Frontal cortex (tissue), 4 donors: Measurements from ENCODE around the gene GRK2. TPM values are rescaled to one million over a fixed set of nuclear protein-coding genes. Genes with fewer than 3 reads are reported as not detected.
A peak's percentile ranks its signal among the peaks of the same experiment; 100 is the strongest.
"Not testable (repeated sequence)": the region's sequence is repeated elsewhere in the genome, so short reads cannot be mapped to it uniquely, and the experiment has no call there.

Experiments used
- DNase-seq, 2 donors: peaks; one replicate each; pipeline ENCODE4 v3.0.0; 2012; ENCODE audit warnings: low spot score in 2 of 2
- FAIRE-seq: peaks from 2 replicates; lab custom pipeline; 2012; peaks lifted over from hg19 to GRCh38; lab: Jason Lieb, UNC
- total RNA-seq: library from RNA; depleted of rRNA; stranded (reverse); fragments of >200 nt; gene quantifications from one replicate; pipeline ENCODE4 v1.2.3, GENCODE V29; 2014
- donor health status: control.
- donor health status: control.
- donor health status: control.

The GRK2 gene
- 46.9 TPM for total RNA-seq

DNA sequence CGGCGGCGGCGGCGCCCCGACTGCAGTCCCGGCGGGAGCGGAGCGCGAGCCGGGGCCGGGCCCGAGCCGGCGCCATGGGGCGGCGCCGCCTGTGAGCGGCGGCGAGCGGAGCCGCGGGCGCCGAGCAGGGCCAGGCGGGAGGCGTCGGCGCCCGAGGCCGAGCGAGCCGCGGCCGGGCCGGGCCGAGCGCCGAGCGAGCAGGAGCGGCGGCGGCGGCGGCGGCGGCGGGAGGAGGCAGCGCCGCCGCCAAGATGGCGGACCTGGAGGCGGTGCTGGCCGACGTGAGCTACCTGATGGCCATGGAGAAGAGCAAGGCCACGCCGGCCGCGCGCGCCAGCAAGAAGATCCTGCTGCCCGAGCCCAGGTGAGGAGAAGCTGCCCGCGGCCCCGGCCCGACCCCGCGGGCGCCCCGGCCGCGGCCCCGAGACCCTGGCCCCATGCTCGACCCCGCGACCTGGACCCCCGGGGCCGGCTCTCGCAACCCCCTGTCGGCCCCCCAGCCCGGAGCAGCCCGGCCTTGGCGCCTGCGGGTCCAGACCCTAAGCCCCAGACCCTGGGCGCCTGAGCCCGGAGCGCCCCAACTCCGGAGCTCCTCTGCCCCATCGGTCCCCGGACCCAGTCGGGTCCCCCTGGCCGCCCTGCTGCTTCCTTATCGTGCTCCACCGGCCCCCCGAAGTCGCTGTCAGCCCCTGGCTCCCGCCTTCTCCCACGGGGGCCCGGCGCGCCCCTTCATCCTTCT is at the start of gene GRK2:
Gene GRK2, plus strand, starts transcription at position 25 of the 739 bp plus-strand sequence. Its CDS starts 227 bp downstream, at position 252.
- no peak for FAIRE-seq
- DNase-seq: no peak

- FAIRE-seq: no peak
- DNase-seq: no peak
These were observed 38.5 kb upstream of the GRK2 start for GRCh38 chr11:67227726-67228125.

DNA sequence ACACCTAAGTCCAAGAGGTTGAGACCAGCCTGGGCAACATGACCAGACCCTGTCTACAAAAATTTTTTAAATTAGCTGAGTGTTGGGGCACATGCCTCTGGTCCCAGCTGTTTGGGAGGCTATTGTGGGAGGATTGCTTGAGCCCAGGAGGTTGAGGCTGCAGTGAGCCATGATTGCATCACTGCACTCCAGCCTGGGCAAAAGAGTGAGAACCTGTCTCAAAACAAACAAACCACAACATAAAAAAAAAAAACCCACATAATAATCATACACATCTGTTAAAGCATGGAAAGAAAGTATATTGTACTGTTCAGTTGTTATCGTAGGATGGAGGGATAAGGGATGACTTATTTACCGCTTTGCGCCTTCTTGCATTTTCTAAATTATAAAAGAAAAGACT is 35.9 kb upstream of the GRK2 start:
- no peak for FAIRE-seq

DNA sequence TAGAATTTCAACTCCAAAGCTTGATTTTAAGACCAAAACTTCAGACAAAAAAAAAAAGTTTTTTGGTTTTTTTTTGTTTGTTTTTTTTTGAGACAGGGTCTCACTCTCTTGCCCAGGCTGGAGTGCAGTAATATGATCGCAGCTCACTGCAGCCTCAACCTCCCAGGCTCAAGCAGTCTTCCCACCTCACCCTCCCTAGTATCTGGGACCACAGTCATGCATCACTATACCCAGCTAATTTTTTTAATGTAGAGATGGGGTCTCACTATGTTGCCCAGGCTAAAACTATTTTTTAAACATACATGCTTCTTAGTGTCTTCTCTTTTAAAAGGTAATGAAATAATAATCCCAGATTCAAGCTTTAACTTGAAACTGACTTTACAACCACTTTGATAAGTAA is 35.4 kb upstream of the GRK2 start:
- DNase-seq (no peak), FAIRE-seq (no peak)

More for the DNA sequence above, 35.9 kb upstream of the GRK2 start:
- DNase-seq: no peak

DNA sequence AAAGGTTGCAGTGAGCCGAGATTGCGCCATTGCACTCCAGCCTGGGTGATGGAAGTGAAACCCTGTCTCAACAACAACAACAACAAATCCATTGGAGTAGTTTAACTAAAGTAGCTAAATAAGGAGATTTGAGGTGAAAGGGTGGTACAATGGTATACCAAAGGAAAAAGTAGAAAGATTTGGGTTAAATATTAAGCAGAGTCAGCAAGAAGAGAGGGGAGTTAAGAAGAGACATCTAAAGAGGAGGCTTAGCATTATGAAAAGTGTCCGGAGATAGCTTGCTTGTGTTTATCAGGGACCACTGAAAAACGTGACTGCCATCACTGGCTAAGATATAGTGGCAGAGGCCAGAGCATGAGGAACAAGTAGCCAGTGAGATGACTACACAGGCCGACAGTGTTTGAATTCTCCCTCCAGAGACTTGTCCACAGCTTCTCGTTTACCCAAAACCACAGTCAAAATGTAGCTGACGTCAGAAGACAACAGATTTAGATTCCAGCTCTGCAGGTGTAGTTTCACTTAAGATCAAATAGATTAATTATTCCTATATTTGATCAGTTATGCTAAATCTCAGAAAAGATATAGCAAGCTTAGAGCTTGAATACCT is 32.6 kb upstream of the GRK2 start:
- FAIRE-seq: no peak

GRCh38 chr11:67234571-67234970 is 31.7 kb upstream of the GRK2 start:
- FAIRE-seq, DNase-seq: not testable (repeated sequence)

More for the DNA sequence above, 32.6 kb upstream of the GRK2 start:
- no peak for DNase-seq

DNA sequence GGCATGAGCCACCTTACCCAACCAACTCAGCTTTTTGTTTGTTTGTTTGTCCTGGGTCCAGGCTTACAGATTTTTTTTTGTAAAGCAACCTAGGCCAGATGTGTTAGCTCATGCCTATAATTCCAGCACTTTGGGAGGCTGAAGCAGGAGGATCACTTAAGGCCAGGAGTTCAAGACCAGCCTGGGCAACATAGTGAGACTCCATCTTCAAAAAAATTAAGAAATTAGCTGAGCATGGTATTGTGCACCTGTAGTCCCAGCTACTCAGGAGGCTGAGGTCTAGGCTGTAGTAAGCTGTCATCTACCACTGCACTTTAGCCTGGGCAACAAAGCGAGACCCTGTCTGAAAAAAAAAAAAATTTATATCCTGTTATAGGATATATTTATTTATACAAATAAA is 28.7 kb upstream of the GRK2 start:
- DNase-seq: no peak
- FAIRE-seq: no peak

- no peak for DNase-seq
- no peak for FAIRE-seq
These were observed 27.1 kb upstream of the GRK2 start for GRCh38 chr11:67238894-67239782.

DNA sequence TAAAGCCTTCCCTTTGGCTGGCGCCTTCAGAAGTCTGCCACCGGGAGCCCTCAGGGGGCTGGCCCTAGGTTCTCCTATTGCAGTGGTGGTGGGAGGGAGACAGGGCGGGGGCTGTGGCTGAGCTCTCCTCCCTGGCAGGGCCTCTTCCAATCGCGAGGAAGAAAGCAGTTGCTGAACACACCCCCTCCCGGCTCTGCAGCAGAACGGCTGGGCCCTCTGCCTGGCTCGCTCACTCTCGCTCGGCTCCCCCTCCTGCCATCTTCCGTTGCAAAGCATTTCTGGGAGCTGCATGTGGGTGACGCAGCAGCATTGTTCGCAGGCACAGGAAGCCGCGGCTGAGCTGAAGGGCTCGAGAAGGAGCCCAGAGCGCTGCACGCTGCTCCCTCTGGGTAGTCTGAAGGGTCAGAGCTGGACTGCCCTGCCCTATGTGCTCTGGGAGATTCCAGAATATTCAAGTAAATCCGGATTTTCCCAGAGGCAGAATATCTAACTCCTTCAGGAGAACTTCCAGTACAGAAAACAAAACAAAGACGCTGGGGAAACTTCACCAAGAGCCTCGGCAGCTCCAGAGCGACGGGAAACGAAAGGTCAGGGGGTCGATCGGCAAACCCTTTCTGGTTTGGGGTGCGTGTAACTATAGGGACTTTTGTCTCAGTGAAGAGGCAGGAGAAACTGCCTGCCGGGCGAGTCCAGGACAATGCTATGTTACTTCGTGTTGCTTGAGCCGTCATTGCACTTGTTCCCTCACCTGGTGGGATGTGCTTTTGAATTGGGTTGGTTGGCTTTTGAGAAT is 26.3 kb upstream of the GRK2 start:
- DNase-seq: peak; percentile 75 to 81
- FAIRE-seq: no peak

DNA sequence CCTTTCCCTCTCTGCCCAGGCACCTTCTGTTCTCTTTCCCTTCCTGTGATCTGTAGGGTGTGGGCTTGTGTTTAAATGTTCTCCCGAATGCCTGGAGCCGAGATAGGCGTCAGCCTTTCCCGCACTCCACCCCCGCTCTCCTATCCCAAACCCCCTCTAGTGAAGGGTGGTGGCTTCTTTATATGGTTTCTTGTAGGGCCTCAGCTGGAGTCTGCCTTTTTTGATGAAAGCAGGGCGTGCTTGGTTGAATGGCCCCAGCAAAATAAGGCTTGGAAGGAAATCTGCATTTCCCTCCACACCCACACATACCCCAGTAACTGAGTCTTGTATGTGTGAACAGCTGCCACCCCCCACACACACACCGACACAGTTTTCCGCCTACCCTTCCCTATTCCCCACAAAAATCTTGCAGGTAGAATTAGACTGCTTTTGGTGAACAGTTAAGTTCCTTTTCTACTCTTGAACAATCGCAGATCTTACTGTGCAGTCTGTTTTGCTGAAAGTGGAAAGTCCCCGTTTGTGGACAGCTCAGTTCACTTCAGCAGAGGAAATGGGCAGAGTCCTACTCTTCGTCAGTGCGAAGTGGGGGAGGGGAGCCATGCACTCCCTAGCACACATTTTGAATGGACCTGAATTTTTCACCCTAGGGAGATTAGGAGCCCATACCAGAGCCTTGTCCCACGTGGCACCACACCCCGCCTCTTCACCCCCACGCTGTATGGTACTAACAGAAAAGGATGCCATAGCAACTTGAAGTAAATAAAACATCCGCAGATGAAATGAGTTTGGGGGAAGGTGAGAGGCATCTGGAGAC is 25.5 kb upstream of the GRK2 start:
- FAIRE-seq (no peak), DNase-seq (no peak)

- DNase-seq (no peak), FAIRE-seq (no peak)
These were observed 23.7 kb upstream of the GRK2 start for GRCh38 chr11:67242548-67242947.

DNA sequence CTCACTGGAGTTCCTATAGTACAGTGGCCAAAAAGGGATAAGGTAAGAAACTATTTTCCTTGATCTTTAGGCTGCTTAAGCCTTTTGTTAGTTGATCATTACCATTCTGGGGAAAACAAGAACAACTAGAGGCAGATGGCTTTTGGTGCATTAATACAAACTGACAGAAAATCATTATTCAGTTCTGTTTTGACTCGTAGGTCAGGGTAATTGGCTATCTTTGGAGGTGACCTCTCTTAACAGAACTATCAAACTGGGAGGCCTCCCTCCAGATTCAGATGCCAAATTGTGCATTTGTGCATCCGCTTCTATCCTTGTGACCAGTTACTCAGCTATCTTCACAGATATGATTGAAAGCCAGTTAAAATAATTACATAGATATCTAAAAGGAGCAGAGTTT is 23.2 kb upstream of the GRK2 start:
- DNase-seq (no peak), FAIRE-seq (no peak)

GRCh38 chr11:67245046-67245445 is 21.2 kb upstream of the GRK2 start:
- no peak for DNase-seq
- FAIRE-seq: no peak

GRCh38 chr11:67247946-67248550 is 18.2 kb upstream of the GRK2 start:
- DNase-seq: no peak
- no peak for FAIRE-seq

GRCh38 chr11:67248653-67249052 is 17.6 kb upstream of the GRK2 start:
- DNase-seq (no peak), FAIRE-seq (no peak)

GRCh38 chr11:67250059-67251043 is 15.9 kb upstream of the GRK2 start:
- DNase-seq (no peak), FAIRE-seq (no peak)

DNA sequence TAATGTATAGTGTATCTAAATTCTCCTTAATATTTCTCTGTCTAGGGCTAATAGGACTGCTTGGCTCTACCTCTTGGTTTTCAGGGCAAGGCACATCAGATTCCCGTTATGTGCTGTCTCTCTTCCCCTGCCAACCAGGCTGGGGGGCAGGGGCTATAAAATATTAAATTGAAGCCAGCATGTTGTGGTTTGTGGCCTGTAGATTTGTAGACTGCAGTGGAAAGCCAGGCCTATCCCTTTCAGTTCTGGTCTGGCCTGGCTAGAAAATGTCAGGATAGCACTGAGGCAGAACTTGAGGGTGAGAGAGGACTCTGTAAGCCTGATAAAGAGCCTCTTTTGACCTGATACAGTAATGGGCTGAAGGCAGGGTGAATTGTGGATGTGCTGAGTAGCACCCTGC is 14.4 kb upstream of the GRK2 start:
- DNase-seq (no peak), FAIRE-seq (no peak)
